HTR-8/SVneo (cell line): ENCODE results near the gene PCBP3.
A peak's percentile ranks its signal among the peaks of the same experiment; 100 is the strongest.
"Not testable (repeated sequence)": the region's sequence is repeated elsewhere in the genome, so short reads cannot be mapped to it uniquely, and the experiment has no call there.

Experiments used
- DNase-seq: peaks from one replicate; pipeline ENCODE4 v3.0.0; 2011; ENCODE audit warnings: low spot score, mixed read lengths; ENCODE audit not compliant: insufficient read length
- FAIRE-seq: peaks from 2 replicates; lab custom pipeline; 2011; peaks lifted over from hg19 to GRCh38; lab: Jason Lieb, UNC

Gene PCBP3

DNA sequence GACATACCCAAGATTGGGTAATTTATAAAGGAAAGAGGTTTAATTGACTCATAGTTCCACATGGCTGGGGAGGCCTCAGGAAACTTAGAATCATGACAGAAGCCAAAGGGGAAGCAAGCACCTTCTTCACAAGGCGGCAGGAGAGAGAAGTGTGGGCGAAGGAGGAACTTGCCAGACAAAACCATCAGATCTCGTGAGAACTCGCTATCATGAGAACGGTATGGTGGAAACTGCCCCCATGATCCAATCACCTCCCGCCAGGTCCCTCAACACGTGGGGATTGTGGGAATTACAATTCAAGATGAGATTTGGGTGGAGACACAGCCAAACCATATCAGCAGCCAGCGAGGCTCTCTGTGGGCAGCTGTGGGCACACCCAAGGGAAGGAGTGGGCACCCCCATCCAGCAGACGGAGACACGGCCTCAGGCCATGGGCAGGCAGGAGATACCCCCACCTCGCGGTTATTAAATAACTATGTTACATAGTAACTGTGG is 189.3 kb downstream of the PCBP3 start:
- not testable (repeated sequence) for DNase-seq, FAIRE-seq

GRCh38 chr21:45833414-45833813 is 189.9 kb downstream of the PCBP3 start:
- DNase-seq (no peak), FAIRE-seq (no peak)

- FAIRE-seq, result no peak
- no peak for DNase-seq
Observed at GRCh38 chr21:45834026-45834715, 190.6 kb downstream of the PCBP3 start.

- FAIRE-seq (no peak), DNase-seq (no peak)
Observed at GRCh38 chr21:45834821-45835293, 191.3 kb downstream of the PCBP3 start.

DNA sequence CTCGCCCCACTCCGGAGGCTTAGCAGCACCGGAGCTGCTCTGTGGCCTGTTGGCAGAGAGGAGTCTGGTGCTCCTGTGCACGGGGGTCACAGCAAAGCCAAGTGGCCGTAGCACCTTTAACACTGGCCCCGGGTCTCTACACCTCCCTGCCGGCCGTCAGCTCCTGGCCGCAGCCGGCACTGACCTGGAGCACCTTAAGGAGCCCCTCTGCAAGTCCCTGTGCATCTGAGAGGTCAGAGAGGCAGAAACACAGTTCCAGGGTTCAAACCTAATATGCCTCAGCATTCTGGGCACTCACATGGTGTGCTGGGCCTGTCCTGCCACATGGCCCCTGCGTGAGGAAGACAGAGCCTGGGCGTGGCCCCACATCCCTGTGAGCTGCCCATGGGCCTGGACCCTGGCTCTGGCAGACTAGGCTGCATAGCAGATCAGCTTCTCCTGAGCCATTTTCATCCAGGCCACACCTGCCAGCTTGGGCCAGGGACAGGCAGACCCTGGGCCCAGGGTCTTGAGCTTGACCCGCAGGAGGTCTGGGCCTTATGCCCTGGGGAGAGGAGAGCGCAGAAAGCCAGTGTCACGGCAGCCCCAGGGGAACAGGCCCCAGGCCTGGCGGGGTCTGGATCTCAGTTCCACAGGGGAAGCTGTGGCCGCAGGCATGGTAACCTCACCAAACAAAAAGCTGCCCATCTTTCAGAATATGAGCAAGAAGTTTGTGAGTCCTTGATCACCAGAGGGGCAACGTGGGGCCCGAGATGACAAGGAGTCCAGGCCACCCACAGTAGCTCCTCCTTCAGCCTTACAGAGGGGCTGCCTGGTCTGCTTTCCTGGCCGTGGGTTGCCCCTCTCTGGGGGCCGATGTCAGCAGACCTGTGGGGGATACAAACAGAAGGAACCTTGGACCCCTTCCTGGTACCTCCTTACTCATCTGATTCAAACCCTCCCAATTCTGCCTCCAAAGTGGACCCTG is 192.1 kb downstream of the PCBP3 start:
- FAIRE-seq, result no peak
- DNase-seq, result no peak

DNA sequence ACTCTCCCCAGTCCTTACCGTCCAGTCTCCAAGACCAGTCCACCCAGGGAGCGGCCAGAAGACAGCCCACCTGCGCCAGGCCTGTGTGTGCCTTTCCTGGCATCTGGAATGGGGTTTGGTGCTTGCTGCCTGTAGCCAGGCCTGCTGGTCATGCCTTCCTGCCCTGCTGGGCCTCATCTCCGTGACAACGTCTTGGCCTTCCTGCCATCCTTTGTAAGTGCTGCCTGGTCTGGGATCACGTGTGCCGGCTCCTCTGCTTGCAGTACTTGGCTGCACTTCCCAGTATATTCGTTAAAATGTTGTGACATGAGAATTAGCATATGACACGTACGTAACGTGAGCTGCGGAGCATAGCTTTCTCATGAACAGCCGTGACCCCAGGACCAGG is 192.7 kb downstream of the PCBP3 start:
- DNase-seq, result no peak
- no peak for FAIRE-seq

- DNase-seq (no peak), FAIRE-seq (peak; percentile 36)
Observed at GRCh38 chr21:45836694-45837670, 193.5 kb downstream of the PCBP3 start.

DNA sequence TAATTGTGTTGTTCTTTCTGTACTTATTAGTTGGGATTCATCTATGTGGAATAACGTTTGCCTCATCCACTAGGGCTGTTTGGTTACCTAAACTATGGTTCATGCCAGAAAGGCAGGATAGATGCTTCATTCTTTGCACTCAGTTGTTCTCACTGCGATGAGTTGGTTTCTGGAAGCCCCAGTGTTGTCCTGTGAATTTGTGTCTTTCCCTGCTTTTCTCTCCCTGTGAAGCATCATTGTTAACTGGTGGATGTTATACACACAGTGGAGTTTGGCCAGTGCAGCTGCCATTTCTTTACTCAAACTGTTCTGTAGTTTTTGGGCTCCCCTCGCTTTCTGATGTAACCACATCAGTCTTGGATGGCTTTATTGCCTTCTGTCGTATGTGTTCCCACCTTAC is 194.4 kb downstream of the PCBP3 start:
- FAIRE-seq, result no peak
- no peak for DNase-seq

DNA sequence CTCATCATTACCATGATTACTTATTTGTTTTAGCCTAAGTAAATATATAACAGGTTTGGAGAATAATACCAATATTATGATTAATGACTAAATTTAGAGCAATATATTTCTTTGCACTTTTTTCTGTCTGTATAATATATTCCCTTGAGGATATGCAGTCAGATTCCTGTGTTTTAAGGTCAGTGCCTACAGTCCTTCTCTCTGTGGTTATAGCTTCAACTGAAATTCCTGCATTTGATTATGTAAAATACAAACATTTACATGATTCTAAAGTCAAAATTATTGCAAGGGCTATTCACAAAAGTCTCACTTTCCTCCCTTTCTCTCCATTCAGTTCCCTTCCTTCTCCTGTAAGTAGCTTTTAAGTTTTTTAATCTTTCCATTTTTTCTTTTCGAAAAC is 195.1 kb downstream of the PCBP3 start:
- DNase-seq (no peak), FAIRE-seq (no peak)

GRCh38 chr21:45839274-45839673 is 195.7 kb downstream of the PCBP3 start:
- FAIRE-seq (no peak), DNase-seq (no peak)

DNA sequence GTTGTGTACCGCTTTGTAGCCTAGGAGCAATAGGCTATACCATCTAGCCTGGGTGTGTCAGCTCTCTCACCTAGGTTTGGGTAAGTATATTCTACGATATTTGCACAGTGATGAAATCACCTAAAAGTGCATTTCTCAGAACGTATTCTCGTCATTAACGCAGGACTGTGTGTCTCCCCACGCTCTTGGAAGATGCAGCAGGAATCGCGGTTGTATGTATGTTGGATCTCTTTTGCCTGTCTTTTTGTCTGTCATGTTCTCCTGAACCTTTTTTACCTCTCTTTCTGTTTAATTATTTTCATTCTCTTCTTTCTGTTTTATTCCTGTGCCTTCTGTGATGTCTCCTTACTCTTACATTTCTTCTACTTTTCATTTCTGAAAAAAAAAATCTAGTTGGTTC is 197.5 kb downstream of the PCBP3 start:
- DNase-seq (no peak), FAIRE-seq (no peak)

GRCh38 chr21:45843426-45843825 is 199.9 kb downstream of the PCBP3 start:
- DNase-seq, result no peak
- FAIRE-seq, result no peak

- no peak for DNase-seq
- no peak for FAIRE-seq
Observed at GRCh38 chr21:45844181-45844580, 200.7 kb downstream of the PCBP3 start.

GRCh38 chr21:45845063-45845769 is 201.7 kb downstream of the PCBP3 start:
- DNase-seq (no peak), FAIRE-seq (peak; percentile 31)

GRCh38 chr21:45845770-45846090 is 202.2 kb downstream of the PCBP3 start:
- FAIRE-seq (no peak), DNase-seq (no peak)

- FAIRE-seq (no peak), DNase-seq (no peak)
Observed at GRCh38 chr21:45846373-45847160, 203.0 kb downstream of the PCBP3 start.

DNA sequence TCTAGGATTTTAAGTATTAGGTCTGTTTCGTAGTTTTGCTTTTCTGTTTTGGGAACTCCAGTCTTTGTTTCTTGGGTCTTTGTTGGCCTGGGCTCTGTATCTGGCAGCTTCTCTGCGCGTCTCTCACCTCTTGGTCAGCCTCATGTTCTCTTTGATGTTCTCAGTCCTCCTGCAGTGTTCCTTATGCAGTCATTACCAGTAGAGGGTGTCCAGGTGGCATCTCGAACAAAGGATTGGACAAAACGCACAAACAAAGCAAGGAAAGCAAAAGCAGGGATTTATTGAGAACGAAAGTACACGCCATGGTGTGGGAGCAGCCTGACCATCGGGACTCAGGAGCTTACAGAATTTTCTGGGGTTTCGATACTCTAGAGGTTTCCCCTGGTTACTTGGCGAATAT is 204.3 kb downstream of the PCBP3 start:
- DNase-seq (no peak), FAIRE-seq (no peak)

GRCh38 chr21:45848331-45848730 is 204.8 kb downstream of the PCBP3 start:
- DNase-seq (no peak), FAIRE-seq (no peak)

GRCh38 chr21:45848805-45849204 is 205.3 kb downstream of the PCBP3 start:
- DNase-seq (no peak), FAIRE-seq (no peak)
